Pulmonary artery endothelial cell (primary cell): ENCODE measurements around the gene GOT2. TPM values are rescaled to one million over a fixed set of nuclear protein-coding genes. Genes with fewer than 3 reads are reported as not detected.
"Not testable (repeated sequence)": the region's sequence is repeated elsewhere in the genome, so short reads cannot be mapped to it uniquely, and the experiment has no call there.

Experiments
- DNase-seq: peaks from one replicate; pipeline ENCODE4 v3.0.0-alpha.2; 2011; ENCODE audit warnings: low read depth, low spot score
- total RNA-seq: library from RNA; depleted of rRNA; stranded (reverse); fragments of >200 nt; gene quantifications from 2 replicates; pipeline ENCODE4 v1.2.3, GENCODE V29; 2014

GOT2 gene
- total RNA-seq, 1 donor from 2014 or later = 81.7 TPM

DNA sequence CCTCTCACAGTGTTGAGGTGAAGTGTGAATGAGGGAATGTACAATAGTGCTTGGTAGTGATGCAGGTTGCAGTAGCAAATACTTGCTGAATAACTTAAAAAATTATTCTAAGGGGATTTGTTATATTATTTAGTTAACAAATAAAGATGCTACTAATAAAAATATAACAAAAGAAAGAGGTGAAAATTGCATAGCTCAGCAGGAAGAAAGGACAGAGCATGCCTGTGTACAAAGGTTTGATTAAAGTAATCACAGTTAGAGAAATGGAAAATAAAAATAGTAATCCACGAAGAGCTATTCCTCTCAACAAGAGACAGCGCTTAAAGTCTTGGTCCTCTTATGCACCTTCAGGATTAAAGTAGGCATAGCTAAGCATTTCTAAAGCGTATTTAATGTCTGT, 11.0 kb downstream of the GOT2 start:
- no peak for DNase-seq

GRCh38 chr16:58717994-58718393, 16.1 kb downstream of the GOT2 start:
- DNase-seq = no peak

DNA sequence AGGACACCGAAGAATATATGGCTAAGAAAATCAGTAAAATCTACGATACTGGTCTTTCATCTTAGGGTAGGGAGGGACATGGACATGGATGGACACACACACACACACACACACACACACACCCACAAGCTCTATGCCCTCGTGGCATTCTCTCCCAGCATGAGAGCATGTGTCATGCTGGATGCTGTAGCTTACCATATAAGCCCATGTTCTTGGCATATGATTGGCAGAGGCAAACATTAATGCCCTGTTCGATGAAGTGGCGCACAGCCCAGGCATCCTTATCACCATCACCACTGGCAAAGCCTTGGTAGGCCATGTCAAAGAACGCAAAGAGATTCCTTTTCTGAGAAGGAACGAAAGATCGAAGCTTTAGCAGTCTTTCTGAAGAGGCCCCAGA, 17.6 kb downstream of the GOT2 start:
- no peak for DNase-seq

- no peak for DNase-seq
These were observed 20.4 kb downstream of the GOT2 start for GRCh38 chr16:58713742-58714141.

DNA sequence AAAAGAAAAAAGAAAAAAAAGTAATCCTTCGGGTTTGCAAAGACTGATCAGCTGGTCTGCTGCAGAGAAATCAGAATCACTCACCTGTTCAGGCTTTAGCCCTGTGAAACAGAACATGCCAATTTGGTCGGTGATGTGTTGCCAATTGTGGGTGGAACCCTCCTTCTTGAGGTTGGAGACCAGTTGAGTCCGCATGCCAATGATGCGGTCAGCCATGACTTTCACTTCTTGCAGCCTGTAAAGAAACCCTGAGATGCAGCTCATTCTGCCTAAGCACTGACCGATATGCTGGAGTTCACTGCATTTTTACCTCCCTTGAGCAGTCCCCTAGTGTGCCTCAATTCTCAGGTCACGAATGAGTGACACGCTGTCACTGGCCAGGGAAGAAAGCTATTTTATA, 24.8 kb downstream of the GOT2 start:
- DNase-seq = no peak

DNA sequence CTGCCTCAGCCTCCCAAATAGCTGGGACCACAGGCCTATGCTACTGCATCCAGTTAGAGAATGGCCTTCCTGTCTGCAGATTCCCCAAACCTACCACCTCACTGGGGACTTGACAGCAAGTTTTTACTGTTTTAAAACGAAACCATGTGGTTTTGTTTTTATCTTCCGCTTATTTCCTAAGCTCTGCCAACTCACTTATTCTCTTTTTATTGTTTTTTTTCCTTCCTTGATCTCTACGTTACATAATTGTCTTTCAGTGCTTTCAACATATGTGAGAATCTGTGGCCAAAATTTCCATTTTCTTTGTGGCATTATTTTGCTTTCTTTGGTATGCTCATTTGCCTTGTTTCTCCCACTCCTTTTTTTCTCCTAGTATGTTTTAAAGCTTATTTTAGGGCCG, 35.0 kb downstream of the GOT2 start:
- DNase-seq = no peak

DNA sequence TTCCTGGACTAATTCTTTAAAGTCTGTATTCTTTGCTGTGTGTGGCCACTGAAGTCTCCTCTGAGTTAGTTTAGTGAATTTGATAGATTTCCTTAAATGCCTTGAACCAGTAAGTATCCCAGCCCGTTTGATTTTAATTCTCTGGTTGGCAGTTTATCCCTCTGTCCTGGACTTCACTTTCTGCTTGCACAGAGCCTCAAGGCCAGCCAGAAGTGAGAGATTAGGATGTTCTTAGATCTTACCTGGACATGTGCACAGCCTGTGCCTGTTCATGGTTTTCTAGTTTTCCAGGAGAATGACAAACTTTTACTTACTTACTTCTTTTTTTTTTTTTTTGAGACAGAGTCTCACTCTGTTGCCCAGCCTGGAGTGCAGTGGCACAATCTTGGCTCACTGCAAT, 38.7 kb downstream of the GOT2 start:
- DNase-seq = no peak

DNA sequence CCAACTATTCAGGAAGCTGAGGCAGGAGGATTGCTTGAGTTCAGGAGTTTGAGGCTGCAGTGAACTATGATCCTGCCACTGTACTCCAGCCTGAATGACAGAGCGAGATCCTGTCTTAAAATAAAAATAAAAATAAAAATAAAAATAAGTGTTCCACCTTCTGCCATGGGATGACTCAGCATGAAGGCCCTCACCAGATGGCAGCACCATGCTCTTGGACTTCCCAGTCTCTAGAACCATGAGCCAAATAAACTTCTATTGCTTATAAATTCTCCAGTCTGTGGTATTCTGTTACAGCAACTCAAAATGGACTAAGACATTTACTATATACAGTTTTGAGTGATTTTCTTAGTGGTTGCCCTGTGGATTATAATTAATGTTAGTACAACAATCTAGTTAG, 41.7 kb downstream of the GOT2 start:
- no peak for DNase-seq

DNA sequence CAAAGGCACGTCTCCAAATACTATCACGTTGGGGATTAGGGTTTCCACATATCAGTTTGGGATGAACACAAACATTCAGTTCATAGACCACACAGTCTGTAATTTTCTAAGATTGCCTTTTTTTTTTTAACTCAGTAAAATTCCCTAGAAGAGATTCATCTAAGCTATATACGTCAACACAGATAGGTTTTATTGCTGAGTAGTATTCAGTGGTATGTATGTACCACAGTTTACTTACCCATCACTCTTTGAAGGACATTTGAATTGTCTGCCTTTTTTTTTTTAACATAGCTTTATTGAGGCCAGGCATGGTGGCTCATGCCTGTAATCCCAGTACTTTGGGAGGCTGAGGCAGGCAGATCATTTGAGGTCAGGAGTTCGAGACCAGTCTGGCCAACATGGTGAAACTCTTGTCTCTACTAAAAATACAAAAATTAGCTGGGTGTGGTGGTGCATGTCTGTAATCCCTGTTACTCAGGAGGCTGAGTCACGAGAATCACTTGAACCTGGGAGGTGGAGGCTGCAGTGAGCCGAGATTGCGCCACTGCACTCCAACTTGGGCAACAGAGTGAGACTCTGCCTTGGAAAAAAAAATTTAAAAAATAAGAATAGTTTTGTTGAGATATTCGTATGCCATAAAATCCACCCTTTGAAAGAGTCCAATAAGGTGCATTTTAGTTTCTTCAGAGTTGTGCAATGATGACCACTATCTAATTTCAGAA, 47.0 kb downstream of the GOT2 start:
- not testable (repeated sequence) for DNase-seq

- no peak for DNase-seq
These were observed 49.0 kb downstream of the GOT2 start for GRCh38 chr16:58685084-58685449.

DNA sequence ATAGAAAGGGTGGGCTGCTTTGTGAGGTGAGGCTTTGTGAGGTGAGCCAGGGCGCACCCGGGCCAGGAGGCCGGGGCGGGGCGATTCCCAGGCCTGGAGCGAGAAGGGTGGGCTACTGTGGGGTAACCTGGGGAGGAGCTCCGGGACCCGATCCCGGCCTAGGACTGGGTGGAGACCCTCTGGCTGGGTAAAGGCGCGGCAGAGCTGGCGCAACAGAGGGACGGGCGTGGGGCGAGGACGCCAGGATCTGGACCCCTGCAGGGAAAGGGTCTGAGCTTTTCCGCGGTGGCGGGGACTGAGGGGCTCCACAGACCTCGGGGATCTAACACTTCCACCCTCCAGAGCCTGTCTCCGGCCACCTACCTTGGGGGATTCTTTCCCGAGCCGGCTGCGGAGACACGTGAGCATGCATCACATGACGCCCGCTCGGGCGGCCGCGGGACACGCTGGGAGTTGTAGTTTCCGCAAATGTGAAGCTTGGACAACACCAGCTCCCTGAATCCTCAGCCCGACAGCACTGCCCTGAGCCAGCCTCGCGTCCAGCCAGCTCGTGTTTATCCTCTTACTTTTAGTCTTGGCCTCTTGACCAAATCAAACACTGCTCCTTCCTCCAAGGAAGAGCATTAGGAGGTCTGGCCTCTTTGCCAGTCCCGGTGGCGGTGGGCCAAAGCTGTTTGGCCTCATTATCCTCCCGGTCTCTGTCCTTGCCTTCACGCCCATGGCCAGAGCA, 49.6 kb downstream of the GOT2 start, which contains the start of gene SLC38A7:
Gene SLC38A7, minus strand, starts transcription at position 417 of the 730 bp plus-strand sequence. CDS start 4,644 bp downstream, outside the sequence.
- DNase-seq = peak; percentile 37

- DNase-seq = no peak
These were observed 50.1 kb downstream of the GOT2 start for GRCh38 chr16:58684001-58684353.

- no peak for DNase-seq
These were observed 54.4 kb downstream of the GOT2 start for GRCh38 chr16:58679763-58680162.

- no peak for DNase-seq
These were observed 55.4 kb downstream of the GOT2 start for GRCh38 chr16:58678716-58679115.

- DNase-seq = no peak
These were observed 55.8 kb downstream of the GOT2 start for GRCh38 chr16:58678269-58678668.

DNA sequence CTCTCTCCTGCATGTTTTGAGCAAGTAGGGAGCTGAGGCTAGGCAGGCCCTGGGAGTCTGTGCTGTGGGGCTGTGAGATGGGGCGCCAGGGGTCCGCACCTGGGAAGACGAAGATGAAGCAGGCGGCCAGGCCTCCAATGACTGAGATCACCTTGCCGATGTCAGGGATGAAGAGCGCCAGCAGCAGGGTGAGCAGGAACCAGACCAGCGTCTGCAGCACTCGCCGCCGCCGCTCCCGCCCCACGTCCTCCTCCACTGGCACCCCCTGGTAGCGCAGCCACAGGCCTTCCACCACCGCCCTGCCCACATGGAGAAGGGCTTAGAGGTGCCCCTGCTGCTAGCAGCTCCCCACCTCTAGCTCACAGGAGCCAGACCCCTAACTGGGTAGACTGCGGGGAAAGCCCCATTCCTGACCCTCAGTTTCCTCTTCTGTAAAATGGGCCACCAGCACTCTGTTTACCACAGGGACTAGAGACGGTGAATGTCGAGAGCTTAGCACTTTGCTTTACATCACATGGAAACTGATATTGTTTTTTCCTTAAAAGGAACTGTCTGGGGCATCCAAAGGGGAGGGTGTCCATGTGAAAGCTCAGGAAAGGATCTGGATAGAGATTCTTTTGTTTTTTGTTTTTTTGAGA, 63.1 kb downstream of the GOT2 start:
- DNase-seq = no peak

DNA sequence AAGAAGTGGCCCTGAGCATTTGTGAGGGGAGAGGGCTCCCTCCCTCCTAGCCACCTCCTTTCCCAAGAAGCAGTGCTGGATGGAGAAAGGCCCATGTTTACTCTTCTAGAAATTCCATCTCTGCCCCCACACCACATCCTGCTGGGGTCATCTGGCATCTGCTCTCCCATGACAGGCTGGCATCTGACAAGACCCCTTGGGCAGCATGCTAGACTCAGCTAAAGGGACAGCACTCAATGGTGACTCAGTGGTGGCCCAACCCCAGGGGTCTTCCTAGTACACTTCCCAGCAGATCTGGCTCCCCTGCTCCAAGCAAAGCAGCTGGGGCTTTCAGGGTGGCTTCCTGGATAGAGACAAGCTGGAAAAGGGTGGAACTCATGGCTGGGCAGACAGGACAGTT, 63.9 kb downstream of the GOT2 start:
- no peak for DNase-seq

- DNase-seq = no peak
These were observed 68.9 kb downstream of the GOT2 start for GRCh38 chr16:58665200-58665599.

DNA sequence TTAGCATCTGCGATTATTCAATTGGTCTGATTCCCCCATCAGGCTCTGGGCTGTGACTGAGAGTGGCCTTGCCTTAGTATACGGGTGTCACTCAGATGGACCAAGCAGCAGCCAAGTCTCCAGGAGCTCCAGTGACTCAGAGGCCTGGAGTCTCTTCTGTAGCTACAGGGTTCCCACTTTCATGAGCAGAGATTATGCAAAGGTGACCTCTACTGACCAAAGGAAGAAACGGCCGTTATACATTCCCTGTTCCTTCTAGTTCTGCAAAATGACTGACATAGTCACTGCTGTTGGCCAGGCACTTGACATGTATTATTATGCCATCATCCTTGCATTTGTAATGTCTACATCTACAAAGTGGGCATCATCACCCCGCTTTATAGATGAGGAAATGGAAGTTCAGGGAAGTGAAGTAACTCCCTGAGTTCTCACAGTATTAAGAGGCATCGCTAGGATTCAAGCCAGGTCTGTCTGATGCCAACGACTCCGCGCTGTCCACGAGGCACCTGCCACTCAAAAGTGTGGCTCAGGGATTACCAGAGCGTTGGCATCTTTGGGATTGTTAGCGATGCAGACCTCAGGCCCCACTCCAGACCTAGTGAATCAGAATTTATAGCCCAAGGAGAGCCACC, 72.8 kb downstream of the GOT2 start:
- peak; percentile 69 for DNase-seq

DNA sequence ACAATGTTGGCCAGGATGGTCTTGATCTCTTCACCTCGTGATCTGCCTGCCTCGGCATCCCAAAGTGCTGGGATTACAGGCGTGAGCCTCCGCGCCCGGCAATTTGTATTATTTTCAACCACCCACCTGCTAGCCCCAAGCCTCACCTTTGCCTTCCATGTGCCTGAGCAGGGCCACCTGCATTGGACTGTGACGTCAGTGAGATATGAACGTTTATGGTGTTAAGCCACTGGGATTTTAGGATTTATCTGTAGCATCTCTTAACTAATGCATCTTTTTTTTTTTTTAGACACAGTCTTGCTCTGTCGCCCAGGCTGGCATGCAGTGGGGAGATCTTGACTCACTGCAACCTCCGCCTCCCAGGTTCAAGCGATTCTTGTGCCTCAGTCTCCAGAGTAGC, 74.2 kb downstream of the GOT2 start:
- not testable (repeated sequence) for DNase-seq

DNA sequence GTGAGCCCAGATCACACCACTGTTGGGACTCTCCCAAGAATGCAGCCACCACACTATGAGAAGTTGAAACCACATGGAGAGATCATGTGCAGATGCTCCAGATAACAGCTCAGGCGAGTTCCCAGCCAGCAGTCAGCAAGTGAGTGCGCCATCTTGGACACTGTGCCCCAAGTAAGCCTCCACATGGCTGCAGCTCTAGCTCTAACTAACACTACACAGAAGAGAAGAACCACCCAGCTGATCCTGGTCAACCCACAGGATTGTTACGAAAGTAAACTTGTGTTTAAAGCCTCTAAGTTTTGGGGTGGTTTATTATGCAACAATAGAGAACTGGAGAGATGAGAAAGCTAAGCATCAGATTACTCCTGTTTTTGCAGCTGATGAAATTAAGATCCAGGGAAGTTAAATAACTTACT, 75.3 kb downstream of the GOT2 start:
- DNase-seq = no peak
